ENCODE measurements around the gene VPS37C.

Gene VPS37C

DNA sequence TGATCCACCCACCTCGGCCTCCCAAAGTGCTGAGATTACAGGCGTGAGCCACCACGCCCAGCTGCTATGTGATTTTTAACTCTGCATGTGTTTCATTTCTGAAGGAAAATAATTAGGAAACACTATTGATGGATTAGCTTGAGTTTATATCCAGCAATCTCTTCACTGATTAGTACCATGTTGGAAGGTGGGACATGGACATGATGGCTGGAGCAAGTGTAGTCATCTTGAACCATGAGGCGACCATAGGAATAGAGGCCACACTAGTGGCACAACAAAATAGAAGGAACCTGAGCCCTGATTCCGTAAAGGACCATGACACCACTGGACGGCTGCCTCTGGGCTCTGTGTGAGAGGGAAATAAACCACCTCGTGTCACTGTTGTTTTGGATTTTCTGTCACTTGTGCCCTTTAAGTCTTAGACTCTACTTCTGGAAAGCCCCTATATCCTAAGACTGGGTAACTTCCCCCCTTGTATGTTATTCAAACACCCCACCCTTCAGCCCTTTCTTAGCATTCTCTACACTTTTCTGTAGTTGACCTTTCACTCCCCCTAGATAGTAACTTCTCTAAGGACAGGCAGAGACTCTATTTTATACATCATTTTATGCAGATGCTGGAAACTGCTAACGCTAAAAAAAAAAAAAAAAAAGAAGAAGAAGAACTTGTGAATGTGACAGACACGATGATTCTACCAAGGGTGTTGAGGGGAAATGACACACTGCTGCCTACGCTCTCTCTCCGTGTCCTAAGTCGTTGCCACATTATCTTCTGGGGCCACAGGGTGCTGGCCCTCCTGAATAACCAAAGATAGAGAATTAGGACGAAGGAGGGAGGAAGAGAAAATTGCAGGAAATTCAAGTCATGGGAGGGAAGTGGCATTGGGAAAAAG is 2.7 kb upstream of the VPS37C start:
- no peak for TF ChIP-seq ZFX (IDR thresholded peaks at IDR 0.05)
- TF ChIP-seq, protein P1, sequence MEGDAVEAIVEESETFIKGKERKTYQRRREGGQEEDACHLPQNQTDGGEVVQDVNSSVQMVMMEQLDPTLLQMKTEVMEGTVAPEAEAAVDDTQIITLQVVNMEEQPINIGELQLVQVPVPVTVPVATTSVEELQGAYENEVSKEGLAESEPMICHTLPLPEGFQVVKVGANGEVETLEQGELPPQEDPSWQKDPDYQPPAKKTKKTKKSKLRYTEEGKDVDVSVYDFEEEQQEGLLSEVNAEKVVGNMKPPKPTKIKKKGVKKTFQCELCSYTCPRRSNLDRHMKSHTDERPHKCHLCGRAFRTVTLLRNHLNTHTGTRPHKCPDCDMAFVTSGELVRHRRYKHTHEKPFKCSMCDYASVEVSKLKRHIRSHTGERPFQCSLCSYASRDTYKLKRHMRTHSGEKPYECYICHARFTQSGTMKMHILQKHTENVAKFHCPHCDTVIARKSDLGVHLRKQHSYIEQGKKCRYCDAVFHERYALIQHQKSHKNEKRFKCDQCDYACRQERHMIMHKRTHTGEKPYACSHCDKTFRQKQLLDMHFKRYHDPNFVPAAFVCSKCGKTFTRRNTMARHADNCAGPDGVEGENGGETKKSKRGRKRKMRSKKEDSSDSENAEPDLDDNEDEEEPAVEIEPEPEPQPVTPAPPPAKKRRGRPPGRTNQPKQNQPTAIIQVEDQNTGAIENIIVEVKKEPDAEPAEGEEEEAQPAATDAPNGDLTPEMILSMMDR (conservative IDR thresholded peaks at IDR 0.05), result no peak
- H3K27ac ChIP-seq, result peak overlapping the region; percentile 92

DNA sequence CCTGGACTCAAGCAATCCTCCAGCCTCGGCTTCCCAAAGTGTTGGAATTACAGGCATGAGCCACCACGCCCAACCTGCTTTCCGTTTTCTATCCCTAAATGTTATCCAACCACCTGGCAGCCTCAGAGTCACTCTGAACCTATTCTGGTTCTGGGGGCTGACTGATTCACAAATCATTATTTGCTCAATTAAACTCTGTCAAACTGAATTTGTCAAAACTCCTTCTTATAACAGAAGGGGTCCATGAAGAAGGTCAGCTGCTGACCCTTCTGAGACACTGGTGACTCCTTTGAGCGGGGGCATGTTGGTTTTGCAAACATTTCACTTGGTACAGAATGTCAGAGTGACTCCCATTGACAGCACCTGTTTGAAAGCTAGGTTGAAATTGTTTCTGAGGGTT is 1.8 kb upstream of the VPS37C start:
- TF ChIP-seq, protein P1 (conservative IDR thresholded peaks at IDR 0.05), result no peak
- no peak for TF ChIP-seq ZFX (IDR thresholded peaks at IDR 0.05)
- peak overlapping the region; percentile 92; the same call in 1 of the 2 replicates for H3K27ac ChIP-seq

DNA sequence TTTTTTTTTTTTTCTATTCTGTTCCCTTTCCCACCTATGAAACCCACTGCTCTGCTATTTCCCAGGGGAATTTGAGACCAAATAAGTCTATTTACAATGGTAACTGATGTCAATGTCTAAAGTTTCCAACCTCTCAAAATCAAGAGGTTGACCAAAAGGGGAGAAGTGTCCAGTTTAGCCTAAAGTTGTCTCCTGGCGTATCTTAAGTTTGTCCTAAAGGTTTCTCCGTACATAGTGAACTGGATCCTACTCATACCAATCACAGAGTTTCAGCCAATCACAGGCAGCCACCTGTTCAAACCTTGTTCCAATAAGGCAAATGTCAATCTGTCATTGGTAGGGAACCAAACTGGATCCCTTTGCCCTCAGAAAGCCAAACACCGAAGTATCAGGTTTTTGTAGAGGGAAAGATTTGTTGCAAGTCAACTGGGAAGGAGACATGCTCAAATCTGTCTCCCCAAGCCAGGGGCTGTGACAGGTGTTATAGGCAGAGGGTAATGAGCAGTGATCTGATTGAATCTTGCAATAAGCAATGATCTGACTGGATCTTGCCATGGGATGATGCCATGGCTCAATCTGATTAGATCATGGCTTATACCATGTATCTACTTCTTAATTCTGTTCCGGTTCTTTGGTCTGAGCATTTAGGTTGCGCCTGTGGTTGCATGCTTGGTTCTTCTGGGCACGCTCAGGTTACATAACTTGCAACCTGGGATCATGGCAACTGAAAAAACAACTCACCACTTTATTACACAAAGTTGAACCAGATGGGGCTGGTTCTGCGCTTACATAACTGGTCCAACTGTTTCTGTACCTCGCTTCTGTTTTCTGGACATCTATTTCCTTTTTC is 1.1 kb upstream of the VPS37C start:
- TF ChIP-seq, protein P1 (conservative IDR thresholded peaks at IDR 0.05), result no peak
- TF ChIP-seq ZFX (IDR thresholded peaks at IDR 0.05), result no peak
- peak overlapping the region; percentile 92 for H3K27ac ChIP-seq

DNA sequence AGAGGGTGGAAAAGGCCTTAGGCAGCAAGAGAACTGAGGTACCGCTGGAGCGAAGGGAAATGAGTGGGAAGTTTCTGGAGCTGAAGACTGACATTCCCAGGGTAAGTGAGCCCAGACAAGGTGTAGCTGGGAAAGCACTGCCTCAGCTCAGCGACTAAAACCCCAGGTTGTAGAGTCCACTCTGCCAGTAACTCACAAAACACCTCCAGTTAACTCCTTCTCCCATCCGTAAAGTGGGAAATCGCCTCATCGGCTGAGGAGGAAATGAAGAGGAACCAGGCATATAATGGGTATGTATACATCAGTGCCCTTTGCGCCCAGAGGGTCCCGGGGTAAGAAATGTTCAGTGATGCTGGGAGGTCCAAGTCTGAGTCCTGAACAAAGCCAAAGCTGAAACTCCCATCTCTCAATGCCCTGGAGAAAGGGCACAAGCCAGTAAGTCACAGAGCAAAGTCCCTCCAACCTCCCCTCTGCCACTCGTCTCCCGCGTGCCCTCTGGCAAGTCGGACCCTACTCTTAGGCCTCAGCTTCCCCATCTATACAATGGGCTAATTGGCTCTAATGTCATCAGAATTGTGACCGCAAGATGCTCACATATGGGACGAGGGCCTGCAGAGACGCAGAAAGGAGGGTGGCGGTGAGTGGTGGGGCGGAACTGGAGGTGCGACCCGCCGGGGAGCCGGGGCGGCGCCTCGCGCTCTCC is 588 bp downstream of the VPS37C start:
- peak overlapping the region; percentile 92 for H3K27ac ChIP-seq
- TF ChIP-seq, protein P1 (conservative IDR thresholded peaks at IDR 0.05), result no peak
- no peak for TF ChIP-seq ZFX (IDR thresholded peaks at IDR 0.05)

DNA sequence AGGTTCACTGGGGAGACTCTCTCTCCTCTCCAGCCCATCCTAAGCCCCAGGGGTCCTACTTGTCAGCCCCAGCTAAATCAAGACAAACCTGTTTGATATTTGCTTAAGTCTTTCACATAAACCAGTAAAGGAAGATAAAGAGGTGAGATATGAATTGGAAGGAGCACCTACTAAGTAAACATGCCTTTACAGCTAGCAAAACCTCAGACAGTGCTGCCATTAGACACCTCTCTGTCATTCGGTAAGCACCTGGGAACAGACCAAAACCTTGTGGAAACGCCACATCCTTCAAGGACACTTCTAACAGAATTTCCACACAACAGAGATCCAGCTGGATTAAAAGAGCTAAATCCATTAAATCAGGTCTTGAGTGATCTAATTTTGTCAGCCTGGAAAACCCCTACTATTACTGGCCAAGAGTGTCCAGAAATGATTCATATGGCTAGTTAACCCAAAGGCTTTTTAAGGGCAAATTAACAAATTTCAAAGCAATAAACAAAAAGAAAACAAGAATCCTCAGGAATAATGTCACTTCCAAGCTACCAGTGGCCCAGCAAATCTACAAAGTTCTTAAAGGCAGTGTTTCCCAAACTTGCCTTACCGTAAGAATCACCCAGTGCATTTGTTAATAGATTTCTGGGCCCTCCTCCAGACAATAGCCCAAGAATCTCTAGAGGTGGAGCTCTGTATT is 2.4 kb downstream of the VPS37C start:
- no peak for TF ChIP-seq ZFX (IDR thresholded peaks at IDR 0.05)
- TF ChIP-seq, protein P1 (conservative IDR thresholded peaks at IDR 0.05), result no peak
- H3K27ac ChIP-seq, result peak overlapping the region; percentile 92

DNA sequence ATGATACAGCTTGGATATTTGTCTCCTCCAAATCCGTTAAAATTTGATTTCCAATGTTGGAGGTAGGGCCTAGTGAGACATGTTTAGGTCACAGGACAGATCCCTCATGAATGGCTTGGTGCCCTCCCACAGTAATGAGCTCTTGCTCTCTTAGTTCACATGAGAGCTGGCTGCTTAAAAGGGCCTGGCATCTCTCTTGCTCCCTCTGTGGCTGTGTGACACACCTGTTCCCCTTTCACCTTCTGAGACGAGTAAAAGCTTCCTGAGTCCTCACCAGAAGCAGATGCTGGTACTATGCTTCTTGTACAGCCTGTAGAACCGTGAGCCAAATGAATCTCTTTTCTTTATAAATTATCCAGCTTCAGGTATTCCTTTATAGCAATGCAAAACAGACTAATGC is 3.5 kb downstream of the VPS37C start:
- TF ChIP-seq ZFX (IDR thresholded peaks at IDR 0.05), result no peak
- TF ChIP-seq, protein P1 (conservative IDR thresholded peaks at IDR 0.05), result no peak; the same call in 1 of the 2 replicates
- peak overlapping the region; percentile 66; the same call in 1 of the 2 replicates for H3K27ac ChIP-seq
